HG02642 (cell line): Measurements from ENCODE around the gene IGFBP5.

Experiments
- ATAC-seq: cut with Tn5 transposase; IDR thresholded peaks from one replicate; pipeline ENCODE4 v1.9.1; 2021; ENCODE audit warnings: mild to moderate bottlenecking; ENCODE audit not compliant: unreplicated experiment, poor library complexity

The IGFBP5 gene

GRCh38 chr2:216626168-216626874 lies 69.0 kb downstream of the IGFBP5 start:
- no peak for ATAC-seq

- no peak for ATAC-seq
Measured at GRCh38 chr2:216624251-216624650, 71.1 kb downstream of the IGFBP5 start.

- ATAC-seq, result no peak
Measured at GRCh38 chr2:216622526-216622925, 72.8 kb downstream of the IGFBP5 start.
